ENCODE data around the gene PTH2.
"Not testable (repeated sequence)": the region's sequence is repeated elsewhere in the genome, so short reads cannot be mapped to it uniquely, and the experiment has no call there.

Gene PTH2

GRCh38 chr19:49374665-49375434 is 48.4 kb downstream of the PTH2 start:
- no peak for DNase-seq

GRCh38 chr19:49373174-49373573 is 50.1 kb downstream of the PTH2 start:
- DNase-seq = not testable (repeated sequence)
